Measurements from ENCODE around the gene AGPAT3. TPM values are rescaled to one million over a fixed set of nuclear protein-coding genes. Genes with fewer than 3 reads are reported as not detected.

AGPAT3 gene
- polyA plus RNA-seq, 2 of the 4 experiments (the other 2 are of a cell fraction) = 18.2 to 20.3 TPM

GRCh38 chr21:43994085-43994484, 129.1 kb downstream of the AGPAT3 start:
- Histone ChIP-seq H3K4me1 (no peaks in the 10 kb centered on the region), H3K4me2 (no peak overlapping the region), H3K9me3 (no peaks in the 10 kb centered on the region), H3K4me3 (no peak overlapping the region), H3K27ac (no peak overlapping the region)
- FAIRE-seq = no peak
- DNase-seq (ENCODE audit: low read depth in 1 of 2, low spot score in 1 of 2) = no peak
- POLR2A ChIA-PET = interaction anchor here (0.5 kb wide), 1 partner anchor 167 kb away, joined by 4 read pairs; no protein-coding TSS in a partner anchor
- TF ChIP-seq HES2 (IDR thresholded peaks at IDR 0.05) = no peak
- TF ChIP-seq PHF8 (IDR thresholded peaks at IDR 0.05; ENCODE audit: borderline replicate concordance, low read depth) = no peak
- no peak for TF ChIP-seq TP53 (CRISPR knock-in tag; IDR thresholded peaks at IDR 0.05)
- no peak for TF ChIP-seq NFE2L2 (conservative IDR thresholded peaks at IDR 0.05; ENCODE audit: low read length)
- TF ChIP-seq PBX3 (IDR thresholded peaks at IDR 0.05) = no peak
- TF ChIP-seq GATA3 (IDR thresholded peaks at IDR 0.05; ENCODE audit: borderline replicate concordance) = no peak
- TF ChIP-seq CBX2 (IDR thresholded peaks at IDR 0.05; ENCODE audit: borderline replicate concordance, low read depth) = no peak
- no peak for TF ChIP-seq FOXS1 (CRISPR knock-in tag; IDR thresholded peaks at IDR 0.05)
- no peak for TF ChIP-seq HMGXB4 (CRISPR knock-in tag; IDR thresholded peaks at IDR 0.05; ENCODE audit: borderline replicate concordance)
- no peak for TF ChIP-seq CHD2 (IDR thresholded peaks at IDR 0.05; ENCODE audit: low read length, partially characterized antibody)
- CTCF ChIA-PET = no interaction called here
- 58% methylated on average over 9 of the region's 11 CpGs for WGBS (ENCODE audit: missing lambda C conversion rate)
- peak in 1 of 2 experiments; percentile 41; a peak in 1 of 6 replicates for ATAC-seq

GRCh38 chr21:43994646-43995045, 129.6 kb downstream of the AGPAT3 start:
- H3K4me2 ChIP-seq = no peak overlapping the region
- POLR2A ChIA-PET = interaction anchor here (0.5 kb wide), 1 partner anchor 168 kb away, joined by 4 read pairs; no protein-coding TSS in a partner anchor
- WGBS (ENCODE audit: missing lambda C conversion rate) = 86% methylated on average over 8 of the region's 9 CpGs
- CTCF ChIA-PET = interaction anchor here (0.7 kb wide), 1 partner anchor 193 kb away, joined by 3 read pairs; no protein-coding TSS in a partner anchor
- DNase-seq (ENCODE audit: low read depth in 1 of 2, low spot score in 1 of 2) = no peak
- no peak overlapping the region for H3K4me3 ChIP-seq
- H3K9me3 ChIP-seq = no peaks in the 10 kb centered on the region
- TF ChIP-seq RARB (CRISPR knock-in tag; IDR thresholded peaks at IDR 0.05) (no peak), RCOR1 (IDR thresholded peaks at IDR 0.05; ENCODE audit: low read depth, low read length) (no peak), RFX5 (IDR thresholded peaks at IDR 0.05) (no peak), CHD4 (IDR thresholded peaks at IDR 0.05; ENCODE audit: borderline replicate concordance) (no peak), ZSCAN20 (CRISPR knock-in tag; IDR thresholded peaks at IDR 0.05) (no peak), CTCF (IDR thresholded peaks at IDR 0.05) (no peak), ELK1 (IDR thresholded peaks at IDR 0.05; ENCODE audit: low read depth, low read length) (no peak), EP300 (IDR thresholded peaks at IDR 0.05) (no peak), TFCP2L1 (CRISPR knock-in tag; IDR thresholded peaks at IDR 0.05) (no peak), HOXB13 (CRISPR knock-in tag; IDR thresholded peaks at IDR 0.05; ENCODE audit: low read depth) (no peak), NPAS2 (CRISPR knock-in tag; IDR thresholded peaks at IDR 0.05; ENCODE audit: borderline replicate concordance) (no peak), ATOH8 (CRISPR knock-in tag; IDR thresholded peaks at IDR 0.05; ENCODE audit: low read depth) (no peak), CBX8 (IDR thresholded peaks at IDR 0.05) (no peak), FOSB (CRISPR knock-in tag; IDR thresholded peaks at IDR 0.05) (no peak), ZC3H11A (IDR thresholded peaks at IDR 0.05) (no peak), EHMT2 (IDR thresholded peaks at IDR 0.05; ENCODE audit: low read depth) (no peak), MYC (IDR thresholded peaks at IDR 0.05; ENCODE audit: borderline replicate concordance, low read length) (no peak), KDM5A (IDR thresholded peaks at IDR 0.05) (no peak)
- no peak overlapping the region for H3K27ac ChIP-seq
- ATAC-seq = no peak
- no peak for FAIRE-seq
- H3K4me1 ChIP-seq = no peaks in the 10 kb centered on the region
